G401.6 (cell line): ENCODE results near the gene ATG7.

Experiments
- FAIRE-seq: peaks from 2 replicates; lab custom pipeline; 2012; peaks lifted over from hg19 to GRCh38; lab: Jason Lieb, UNC

ATG7 gene

GRCh38 chr3:11539677-11540076 is 267.5 kb downstream of the ATG7 start:
- no peak for FAIRE-seq

- no peak for FAIRE-seq
Observed at GRCh38 chr3:11541321-11542303, 269.4 kb downstream of the ATG7 start.

GRCh38 chr3:11542551-11542950 is 270.4 kb downstream of the ATG7 start:
- FAIRE-seq: no peak

GRCh38 chr3:11543141-11543947 is 271.1 kb downstream of the ATG7 start:
- FAIRE-seq: no peak

- FAIRE-seq: no peak
Observed at GRCh38 chr3:11543948-11544387, 271.8 kb downstream of the ATG7 start.

GRCh38 chr3:11544412-11545181 is 272.4 kb downstream of the ATG7 start:
- FAIRE-seq: no peak

GRCh38 chr3:11545186-11545851 is 273.1 kb downstream of the ATG7 start:
- FAIRE-seq: no peak

- no peak for FAIRE-seq
Observed at GRCh38 chr3:11546657-11547302, 274.6 kb downstream of the ATG7 start.

GRCh38 chr3:11547498-11547897 is 275.3 kb downstream of the ATG7 start:
- no peak for FAIRE-seq

GRCh38 chr3:11548721-11549131 is 276.5 kb downstream of the ATG7 start:
- FAIRE-seq: no peak

- FAIRE-seq: no peak
Observed at GRCh38 chr3:11549580-11550140, 277.5 kb downstream of the ATG7 start.

GRCh38 chr3:11551036-11551435 is 278.8 kb downstream of the ATG7 start:
- FAIRE-seq: no peak

GRCh38 chr3:11552289-11553264 is 280.4 kb downstream of the ATG7 start:
- no peak for FAIRE-seq

GRCh38 chr3:11553436-11554235 is 281.4 kb downstream of the ATG7 start:
- FAIRE-seq: no peak

GRCh38 chr3:11554236-11554610 is 282.0 kb downstream of the ATG7 start:
- FAIRE-seq: no peak

- no peak for FAIRE-seq
Observed at GRCh38 chr3:11554666-11555065, 282.5 kb downstream of the ATG7 start.

- FAIRE-seq: no peak
Observed at GRCh38 chr3:11555211-11555782, 283.1 kb downstream of the ATG7 start.

- no peak for FAIRE-seq
Observed at GRCh38 chr3:11555881-11556633, 283.9 kb downstream of the ATG7 start.
